ENCODE measurements around the gene FAM47E. TPM values are rescaled to one million over a fixed set of nuclear protein-coding genes. Genes with fewer than 3 reads are reported as not detected.

The FAM47E gene
- total RNA-seq, 1 donor from 2014 or later, result 0.49 TPM

DNA sequence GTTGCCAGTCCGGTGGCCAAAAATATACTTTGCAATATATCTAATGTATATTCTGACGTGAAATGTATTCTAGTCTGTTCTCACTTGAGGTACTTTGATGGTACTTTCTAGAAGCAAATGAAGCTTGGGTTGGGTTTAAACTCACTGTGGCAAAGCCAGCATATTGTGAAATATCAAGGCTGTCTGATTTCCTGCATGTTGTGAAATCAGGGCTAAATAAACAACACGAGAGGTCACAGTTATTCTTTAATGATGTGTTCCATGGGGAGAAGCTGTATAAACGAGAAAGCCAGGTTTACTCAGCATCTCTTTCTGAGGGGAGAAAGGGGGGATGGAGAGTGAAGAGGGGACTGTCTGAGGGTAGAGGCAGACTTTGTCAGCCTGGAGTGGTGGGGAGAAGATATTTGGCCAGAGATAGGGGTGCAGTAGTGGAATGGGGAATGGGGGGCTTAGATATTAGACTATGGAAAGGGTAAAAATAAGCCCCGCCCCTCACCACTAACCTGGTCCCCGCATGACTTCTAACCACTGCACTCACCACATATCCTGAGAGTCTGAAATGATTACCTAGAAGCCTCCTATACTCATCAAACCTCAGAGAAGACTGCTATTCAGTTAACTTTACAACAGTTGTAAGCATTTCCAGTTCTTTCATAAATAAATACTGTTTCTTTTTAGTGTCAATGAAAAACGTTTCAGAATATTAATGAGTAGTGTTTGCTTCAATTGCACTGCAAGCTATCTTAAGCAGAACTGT, 32.0 kb upstream of the FAM47E start:
- H3K4me1 ChIP-seq, result peaks cover 16% of the 10 kb centered on the region
- DNase-seq (ENCODE audit: extremely low spot score in 2 of 2), result no peak
- intact Hi-C loops (cut with DNase I), result loop anchor here (10.0 kb wide), 2 partner anchors 85 to 525 kb away; partner anchors contain the start of gene STBD1
- H3K4me3 ChIP-seq, result no peak overlapping the region
- no peaks in the 10 kb centered on the region for H3K9me3 ChIP-seq
- TF ChIP-seq, protein P1, sequence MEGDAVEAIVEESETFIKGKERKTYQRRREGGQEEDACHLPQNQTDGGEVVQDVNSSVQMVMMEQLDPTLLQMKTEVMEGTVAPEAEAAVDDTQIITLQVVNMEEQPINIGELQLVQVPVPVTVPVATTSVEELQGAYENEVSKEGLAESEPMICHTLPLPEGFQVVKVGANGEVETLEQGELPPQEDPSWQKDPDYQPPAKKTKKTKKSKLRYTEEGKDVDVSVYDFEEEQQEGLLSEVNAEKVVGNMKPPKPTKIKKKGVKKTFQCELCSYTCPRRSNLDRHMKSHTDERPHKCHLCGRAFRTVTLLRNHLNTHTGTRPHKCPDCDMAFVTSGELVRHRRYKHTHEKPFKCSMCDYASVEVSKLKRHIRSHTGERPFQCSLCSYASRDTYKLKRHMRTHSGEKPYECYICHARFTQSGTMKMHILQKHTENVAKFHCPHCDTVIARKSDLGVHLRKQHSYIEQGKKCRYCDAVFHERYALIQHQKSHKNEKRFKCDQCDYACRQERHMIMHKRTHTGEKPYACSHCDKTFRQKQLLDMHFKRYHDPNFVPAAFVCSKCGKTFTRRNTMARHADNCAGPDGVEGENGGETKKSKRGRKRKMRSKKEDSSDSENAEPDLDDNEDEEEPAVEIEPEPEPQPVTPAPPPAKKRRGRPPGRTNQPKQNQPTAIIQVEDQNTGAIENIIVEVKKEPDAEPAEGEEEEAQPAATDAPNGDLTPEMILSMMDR (IDR thresholded peaks at IDR 0.05), result no peak
- peak in 1 of 2 donors; percentile 93 for TF ChIP-seq POLR2AphosphoS5 (IDR thresholded peaks at IDR 0.05; ENCODE audit: insufficient read depth in 1 of 2, low read depth in 1 of 2)
- H3K27ac ChIP-seq, result peak overlapping the region; percentile 76
- no peaks in the 10 kb centered on the region for H3K36me3 ChIP-seq
- no peaks in the 10 kb centered on the region for H3K27me3 ChIP-seq

DNA sequence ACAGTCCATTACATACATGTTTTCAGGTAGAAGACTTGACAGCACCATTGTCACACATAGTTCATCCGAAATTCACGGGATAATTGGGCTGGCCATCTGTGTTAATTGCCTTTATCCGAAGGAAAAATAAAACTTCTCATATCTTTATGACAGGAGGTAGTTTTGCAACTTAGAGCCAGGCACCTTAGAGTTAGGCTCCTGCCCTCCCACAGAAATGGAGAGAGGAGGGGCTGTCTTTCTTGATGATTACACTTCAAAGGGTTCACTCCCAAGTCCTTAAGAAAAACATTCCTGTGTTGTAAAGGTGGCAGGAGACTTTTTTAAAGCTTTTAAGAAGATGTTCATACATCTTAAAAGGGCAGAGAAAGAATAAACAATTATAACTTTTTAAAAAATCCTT, 27.4 kb upstream of the FAM47E start:
- Histone ChIP-seq H3K27ac (no peak overlapping the region), H3K4me3 (no peak overlapping the region), H3K9me3 (no peaks in the 10 kb centered on the region), H3K27me3 (no peaks in the 10 kb centered on the region), H3K4me1 (peaks cover under 1% of the 10 kb centered on the region), H3K36me3 (peaks cover 0 to 4% of the 10 kb centered on the region in 2 donors)
- TF ChIP-seq, protein P1 (IDR thresholded peaks at IDR 0.05), result no peak
- TF ChIP-seq POLR2AphosphoS5 (IDR thresholded peaks at IDR 0.05; ENCODE audit: insufficient read depth in 1 of 2, low read depth in 1 of 2) (no peak), POLR2A (IDR thresholded peaks at IDR 0.05) (no peak)
- no peak for DNase-seq (ENCODE audit: extremely low spot score in 2 of 2)
- intact Hi-C loops (cut with DNase I), result no loop called here

DNA sequence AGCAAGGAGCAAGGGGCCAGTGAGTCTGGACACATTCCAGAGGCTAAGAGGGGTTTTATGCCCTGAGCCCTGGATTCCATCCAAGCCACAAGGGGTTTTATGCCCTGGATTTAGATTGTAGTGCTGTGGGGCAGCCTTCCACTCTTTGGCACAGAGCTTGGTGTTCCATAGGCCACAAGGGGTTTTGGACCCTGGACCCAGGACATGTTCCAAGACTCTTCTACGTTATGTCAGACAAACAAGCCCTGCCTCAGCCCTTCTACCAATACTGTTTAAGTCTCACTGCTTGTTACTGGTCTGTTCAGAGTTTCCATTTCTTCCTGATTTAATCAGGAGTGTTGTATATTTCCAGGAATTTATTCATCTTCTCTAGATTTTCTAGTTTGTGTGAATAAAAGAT, 25.1 kb upstream of the FAM47E start:
- Histone ChIP-seq H3K4me1 (no peaks in the 10 kb centered on the region), H3K4me3 (no peak overlapping the region), H3K27ac (no peak overlapping the region), H3K9me3 (no peaks in the 10 kb centered on the region), H3K36me3 (peaks cover 0 to 4% of the 10 kb centered on the region in 2 donors), H3K27me3 (no peaks in the 10 kb centered on the region)
- intact Hi-C loops (cut with DNase I), result no loop called here
- DNase-seq (ENCODE audit: extremely low spot score in 2 of 2), result no peak
- TF ChIP-seq, protein P1 (IDR thresholded peaks at IDR 0.05), result no peak
- TF ChIP-seq POLR2A (IDR thresholded peaks at IDR 0.05), result no peak
- no peak for TF ChIP-seq POLR2AphosphoS5 (IDR thresholded peaks at IDR 0.05; ENCODE audit: insufficient read depth in 1 of 2, low read depth in 1 of 2)

- no peak overlapping the region for H3K4me3 ChIP-seq
- DNase-seq (ENCODE audit: extremely low spot score in 2 of 2), result no peak
- H3K36me3 ChIP-seq, result peaks cover 0 to 4% of the 10 kb centered on the region in 2 donors
- intact Hi-C loops (cut with DNase I), result no loop called here
- no peak overlapping the region for H3K27ac ChIP-seq
- no peaks in the 10 kb centered on the region for H3K27me3 ChIP-seq
- TF ChIP-seq POLR2AphosphoS5 (IDR thresholded peaks at IDR 0.05; ENCODE audit: insufficient read depth in 1 of 2, low read depth in 1 of 2) (no peak), POLR2A (IDR thresholded peaks at IDR 0.05) (no peak)
- TF ChIP-seq, protein P1 (IDR thresholded peaks at IDR 0.05), result no peak
- peaks cover 18% of the 10 kb centered on the region for H3K4me1 ChIP-seq
- H3K9me3 ChIP-seq, result no peaks in the 10 kb centered on the region
Measured at GRCh38 chr4:76232681-76233080, 18.8 kb upstream of the FAM47E start.

- no peaks in the 10 kb centered on the region for H3K9me3 ChIP-seq
- H3K27ac ChIP-seq, result no peak overlapping the region
- intact Hi-C loops (cut with DNase I), result no loop called here
- TF ChIP-seq, protein P1 (IDR thresholded peaks at IDR 0.05), result no peak
- TF ChIP-seq POLR2AphosphoS5 (IDR thresholded peaks at IDR 0.05; ENCODE audit: insufficient read depth in 1 of 2, low read depth in 1 of 2) (no peak), POLR2A (IDR thresholded peaks at IDR 0.05) (no peak)
- H3K36me3 ChIP-seq, result peaks cover 0 to 4% of the 10 kb centered on the region in 2 donors
- peaks cover 18% of the 10 kb centered on the region for H3K4me1 ChIP-seq
- no peaks in the 10 kb centered on the region for H3K27me3 ChIP-seq
- DNase-seq (ENCODE audit: extremely low spot score in 2 of 2), result no peak
- no peak overlapping the region for H3K4me3 ChIP-seq
Measured at GRCh38 chr4:76233083-76233482, 18.4 kb upstream of the FAM47E start.
